ENCODE results near the gene ARHGEF10L. TPM values are rescaled to one million over a fixed set of nuclear protein-coding genes. Genes with fewer than 3 reads are reported as not detected.

The ARHGEF10L gene
- total RNA-seq, 4 donors from 2014 or later, result 72.7 to 177 (median 156) TPM

DNA sequence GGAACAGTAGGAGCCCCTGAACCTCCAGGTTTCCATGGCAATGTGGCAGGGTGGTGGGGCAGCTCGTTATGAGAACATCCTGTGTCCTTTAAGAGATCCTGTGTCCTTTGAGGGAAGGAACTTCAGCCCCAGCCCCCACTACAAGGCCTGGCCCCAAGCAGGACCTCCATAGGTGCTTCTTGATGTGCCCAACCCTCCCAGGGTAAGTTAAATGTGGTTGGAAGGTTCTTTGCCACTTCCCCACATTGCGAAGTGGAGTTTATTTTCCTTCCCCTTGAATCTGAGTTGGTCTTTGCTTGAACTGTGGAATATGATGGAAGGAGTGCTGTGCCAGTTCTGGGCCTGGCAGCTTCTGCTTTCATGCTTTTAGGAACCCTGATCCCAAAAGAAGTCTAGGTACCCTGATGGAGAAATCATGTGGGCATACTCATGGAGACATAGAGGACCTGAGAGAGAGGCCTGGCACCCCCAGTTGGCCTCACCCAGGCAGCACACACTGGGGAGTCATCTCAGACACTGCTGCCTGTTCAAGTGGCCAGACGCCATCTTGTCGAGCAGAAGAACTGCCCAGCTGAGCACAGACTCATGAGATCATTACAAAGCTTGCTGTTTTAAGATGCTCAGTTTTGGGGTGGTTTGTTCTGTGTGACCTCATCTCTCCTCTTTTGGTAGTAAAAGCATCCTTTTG lies 171.5 kb downstream of the ARHGEF10L start:
- Histone ChIP-seq H3K4me1 (no peaks in the 10 kb centered on the region), H3K27me3 (no peaks in the 10 kb centered on the region), H3K27ac (no peak overlapping the region), H3K4me3 (no peak overlapping the region), H3K9me3 (no peaks in the 10 kb centered on the region), H3K36me3 (no peaks in the 10 kb centered on the region)
- no peak for DNase-seq
- TF ChIP-seq POLR2A (IDR thresholded peaks at IDR 0.05), result no peak
- TF ChIP-seq, protein P1, sequence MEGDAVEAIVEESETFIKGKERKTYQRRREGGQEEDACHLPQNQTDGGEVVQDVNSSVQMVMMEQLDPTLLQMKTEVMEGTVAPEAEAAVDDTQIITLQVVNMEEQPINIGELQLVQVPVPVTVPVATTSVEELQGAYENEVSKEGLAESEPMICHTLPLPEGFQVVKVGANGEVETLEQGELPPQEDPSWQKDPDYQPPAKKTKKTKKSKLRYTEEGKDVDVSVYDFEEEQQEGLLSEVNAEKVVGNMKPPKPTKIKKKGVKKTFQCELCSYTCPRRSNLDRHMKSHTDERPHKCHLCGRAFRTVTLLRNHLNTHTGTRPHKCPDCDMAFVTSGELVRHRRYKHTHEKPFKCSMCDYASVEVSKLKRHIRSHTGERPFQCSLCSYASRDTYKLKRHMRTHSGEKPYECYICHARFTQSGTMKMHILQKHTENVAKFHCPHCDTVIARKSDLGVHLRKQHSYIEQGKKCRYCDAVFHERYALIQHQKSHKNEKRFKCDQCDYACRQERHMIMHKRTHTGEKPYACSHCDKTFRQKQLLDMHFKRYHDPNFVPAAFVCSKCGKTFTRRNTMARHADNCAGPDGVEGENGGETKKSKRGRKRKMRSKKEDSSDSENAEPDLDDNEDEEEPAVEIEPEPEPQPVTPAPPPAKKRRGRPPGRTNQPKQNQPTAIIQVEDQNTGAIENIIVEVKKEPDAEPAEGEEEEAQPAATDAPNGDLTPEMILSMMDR (IDR thresholded peaks at IDR 0.05), result no peak

DNA sequence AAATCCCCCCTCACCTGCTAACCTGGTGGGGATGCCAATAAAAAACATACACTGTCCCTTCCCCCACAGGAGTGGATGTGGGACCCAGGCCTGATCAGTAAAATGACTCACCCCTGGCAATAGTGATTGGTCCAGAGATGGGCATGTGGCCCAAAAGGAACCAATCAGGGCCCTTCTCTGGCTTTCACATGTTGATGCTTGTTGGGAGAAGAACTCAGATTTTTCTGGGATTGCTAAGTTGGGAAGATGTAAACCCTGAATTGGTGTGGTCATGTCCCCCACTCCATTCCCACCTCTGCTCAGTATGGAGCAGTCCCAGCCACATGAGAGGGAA lies 172.0 kb downstream of the ARHGEF10L start:
- H3K27ac ChIP-seq, result no peak overlapping the region
- no peaks in the 10 kb centered on the region for H3K4me1 ChIP-seq
- DNase-seq, result no peak
- TF ChIP-seq POLR2A (IDR thresholded peaks at IDR 0.05), result no peak
- TF ChIP-seq, protein P1 (IDR thresholded peaks at IDR 0.05), result no peak
- H3K9me3 ChIP-seq, result no peaks in the 10 kb centered on the region
- H3K4me3 ChIP-seq, result no peak overlapping the region
- H3K27me3 ChIP-seq, result no peaks in the 10 kb centered on the region
- no peaks in the 10 kb centered on the region for H3K36me3 ChIP-seq

DNA sequence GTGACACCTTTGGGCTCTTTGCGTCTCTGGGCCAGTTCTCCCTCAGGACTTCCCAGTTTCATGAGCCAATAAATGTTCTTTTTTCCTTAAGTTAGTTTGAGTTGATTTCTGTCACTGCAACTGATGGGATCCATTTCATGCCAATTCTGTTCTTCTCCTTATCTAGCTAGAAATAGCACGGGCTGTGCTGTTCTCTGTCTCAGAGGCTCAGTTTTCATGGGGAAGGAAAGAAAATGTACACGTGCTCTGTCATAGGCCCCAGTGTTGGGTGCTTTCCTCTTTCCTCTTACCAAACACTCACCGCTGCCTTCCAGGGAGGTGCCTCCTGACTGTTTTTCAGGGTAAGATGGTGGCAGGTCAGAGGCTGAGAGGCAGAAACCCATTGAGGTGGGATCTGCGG lies 172.4 kb downstream of the ARHGEF10L start:
- Histone ChIP-seq H3K4me1 (no peaks in the 10 kb centered on the region), H3K27ac (no peak overlapping the region), H3K36me3 (no peaks in the 10 kb centered on the region), H3K9me3 (no peaks in the 10 kb centered on the region), H3K27me3 (no peaks in the 10 kb centered on the region), H3K4me3 (no peak overlapping the region)
- DNase-seq, result no peak
- no peak for TF ChIP-seq POLR2A (IDR thresholded peaks at IDR 0.05)
- TF ChIP-seq, protein P1 (IDR thresholded peaks at IDR 0.05), result no peak

DNA sequence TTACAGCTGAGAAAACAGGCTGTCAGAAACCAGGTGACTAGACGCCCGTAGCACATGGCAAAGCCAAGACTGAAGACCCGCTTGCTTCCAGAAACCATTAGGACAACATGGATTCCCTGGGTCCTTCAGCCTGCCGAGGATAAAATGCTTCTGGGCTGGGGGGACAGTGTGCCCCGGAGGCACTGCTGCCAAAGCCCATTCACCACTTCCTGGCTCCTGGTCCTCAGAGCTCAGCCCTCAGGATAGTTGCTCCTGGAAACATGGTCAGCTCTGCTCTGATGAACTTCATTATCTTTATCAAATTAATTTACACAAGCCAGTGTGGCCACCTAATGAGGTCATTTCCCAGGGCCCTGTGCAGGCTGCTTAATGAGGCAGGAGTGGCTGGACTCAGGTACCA lies 174.5 kb downstream of the ARHGEF10L start:
- H3K4me1 ChIP-seq, result no peaks in the 10 kb centered on the region
- H3K27me3 ChIP-seq, result no peaks in the 10 kb centered on the region
- TF ChIP-seq POLR2A (IDR thresholded peaks at IDR 0.05), result no peak
- TF ChIP-seq, protein P1 (IDR thresholded peaks at IDR 0.05), result no peak
- DNase-seq, result no peak
- no peak overlapping the region for H3K4me3 ChIP-seq
- H3K36me3 ChIP-seq, result no peaks in the 10 kb centered on the region
- H3K9me3 ChIP-seq, result no peaks in the 10 kb centered on the region
- no peak overlapping the region for H3K27ac ChIP-seq

DNA sequence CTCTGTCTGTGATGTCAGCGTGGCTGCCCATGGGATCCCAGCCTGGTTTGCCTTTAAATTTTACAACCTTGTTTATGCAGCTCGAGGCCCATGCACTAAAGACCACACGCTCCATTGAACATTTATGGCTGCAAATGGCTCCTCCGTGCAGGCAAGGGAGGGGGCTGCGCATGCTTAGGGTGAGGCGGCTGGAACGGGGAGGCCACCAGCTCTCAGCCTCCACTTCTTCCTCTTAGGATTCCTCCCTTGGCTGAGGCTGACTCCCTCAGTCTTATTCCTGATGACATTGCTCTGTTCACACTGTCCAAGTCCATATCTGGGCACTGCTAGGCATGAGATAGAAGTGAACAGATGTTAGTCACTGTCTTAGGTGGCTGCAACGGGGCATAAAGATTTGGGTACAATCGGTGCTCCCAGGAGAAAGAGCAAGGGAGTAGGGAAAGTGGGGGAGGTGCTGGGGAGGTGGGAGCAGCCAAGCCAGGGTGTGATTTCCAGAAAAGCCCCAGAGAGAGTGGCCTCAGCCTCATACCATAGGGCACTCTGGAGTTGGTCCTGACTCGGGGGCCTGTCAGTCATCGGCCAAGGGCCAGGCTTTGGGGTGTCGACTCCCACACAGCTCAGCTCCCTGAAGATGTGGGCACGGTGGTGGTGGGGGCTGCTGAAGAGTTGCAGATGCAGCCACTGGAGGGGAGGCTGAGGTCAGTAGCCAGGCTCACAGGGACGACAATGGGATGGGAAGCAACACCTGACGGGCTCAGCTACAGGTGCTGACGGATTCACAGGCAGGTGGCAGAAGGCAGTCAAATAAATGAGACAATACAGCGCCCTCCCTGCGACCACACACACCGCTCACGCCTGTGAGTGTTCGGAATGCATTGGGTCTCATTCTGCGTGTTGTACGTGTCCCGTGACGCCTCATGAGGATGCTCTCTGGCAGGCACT lies 178.4 kb downstream of the ARHGEF10L start:
- Histone ChIP-seq H3K36me3 (no peaks in the 10 kb centered on the region), H3K4me1 (no peaks in the 10 kb centered on the region), H3K9me3 (no peaks in the 10 kb centered on the region), H3K27ac (no peak overlapping the region), H3K4me3 (no peak overlapping the region), H3K27me3 (no peaks in the 10 kb centered on the region)
- TF ChIP-seq, protein P1 (IDR thresholded peaks at IDR 0.05), result no peak
- no peak for TF ChIP-seq POLR2A (IDR thresholded peaks at IDR 0.05)
- DNase-seq, result no peak

All from Peyer's patch (tissue), 4 donors.